HL-60 (cell line): Measurements from ENCODE around the gene FLOT1.

Experiments used
- DNase-seq, 2 experiments: peaks; one replicate each; pipeline ENCODE4 v3.0.0-alpha.2; 2010 to 2020; ENCODE audit warnings: low read depth in 1 of 2, low spot score in 1 of 2
- H3K27ac ChIP-seq: fragments of 250-450 bp; sonication (Bioruptor Pico); replicated peaks from 2 replicates; pipeline ENCODE4 v1.5.1; 2020; ENCODE audit warnings: mild to moderate bottlenecking, moderate library complexity
- H3K27me3 ChIP-seq: fragments of 250-450 bp; sonication (Bioruptor Pico); 2 replicates; pipeline ENCODE4 v1.5.1; 2021; ENCODE audit warnings: mild to moderate bottlenecking, moderate library complexity; ENCODE audit not compliant: insufficient read depth, poor library complexity, severe bottlenecking
- H3K4me3 ChIP-seq: replicated peaks from 2 replicates; pipeline ENCODE4 v1.5.1; 2011; ENCODE audit warnings: mild to moderate bottlenecking, control low read depth, low read length; ENCODE audit not compliant: insufficient read depth
- GABPA ChIP-seq: IDR thresholded peaks from 2 replicates; pipeline ENCODE4 v1.6.1; 2012; ENCODE audit warnings: low read depth
- POLR2AphosphoS5 ChIP-seq: IDR thresholded peaks from 2 replicates; pipeline ENCODE4 v1.6.1; 2012; ENCODE audit warnings: low read depth
- SPI1 ChIP-seq: IDR thresholded peaks from 2 replicates; pipeline ENCODE4 v1.6.1; 2012; ENCODE audit warnings: low read depth, mild to moderate bottlenecking, borderline replicate concordance
- TF ChIP-seq, protein P1 (sequence below): IDR thresholded peaks from one replicate; pipeline ENCODE4 v1.5.1; 2011; ENCODE audit warnings: low read length, control low read depth, inconsistent platforms; ENCODE audit not compliant: insufficient read depth
- TF ChIP-seq, protein P2 (sequence below): IDR thresholded peaks from 2 replicates; pipeline ENCODE4 v1.6.1; 2012; ENCODE audit warnings: low read depth; ENCODE audit not compliant: insufficient replicate concordance

The FLOT1 gene

DNA sequence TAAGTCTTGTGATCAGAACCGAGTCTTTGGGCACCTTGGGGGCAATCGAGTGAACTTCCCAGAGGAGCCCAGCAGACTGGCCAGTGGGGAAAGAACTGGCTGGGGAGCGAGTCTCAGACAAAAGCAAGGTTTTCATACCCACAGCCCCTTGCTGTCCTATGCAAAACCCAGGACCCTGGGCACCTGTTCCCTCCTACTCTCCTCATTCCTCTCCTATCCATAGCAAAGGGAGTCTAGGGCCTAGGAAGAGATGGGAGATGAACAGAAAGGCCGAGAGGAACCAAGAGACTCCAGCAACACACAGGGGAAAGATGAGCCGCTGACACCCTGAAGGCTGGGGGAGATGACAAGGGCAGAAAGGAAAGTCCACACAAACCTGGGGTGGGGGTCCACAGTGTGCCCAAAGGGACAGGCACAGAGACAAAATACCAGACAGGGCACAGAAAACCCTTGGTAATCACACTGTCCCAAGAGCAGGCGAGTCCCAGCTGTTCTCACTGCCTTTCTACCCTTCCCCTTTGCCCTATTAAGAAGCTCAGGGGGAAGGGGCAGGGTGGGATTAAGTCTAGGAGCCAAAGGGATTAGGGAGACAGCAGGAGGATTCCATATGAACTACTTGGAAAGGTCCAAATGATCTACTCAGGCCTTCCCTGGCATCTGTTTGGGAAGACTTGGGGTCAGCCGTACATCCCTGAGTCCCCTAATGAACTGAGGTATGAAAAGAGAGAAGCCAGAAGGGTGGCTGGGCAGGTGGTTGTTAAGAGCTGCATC lies 62.5 kb downstream of the FLOT1 start:
- no peak for DNase-seq
- no peak overlapping the region for H3K27ac ChIP-seq
- no peak overlapping the region for H3K4me3 ChIP-seq
- TF ChIP-seq SPI1 = no peak
- TF ChIP-seq, protein P1, sequence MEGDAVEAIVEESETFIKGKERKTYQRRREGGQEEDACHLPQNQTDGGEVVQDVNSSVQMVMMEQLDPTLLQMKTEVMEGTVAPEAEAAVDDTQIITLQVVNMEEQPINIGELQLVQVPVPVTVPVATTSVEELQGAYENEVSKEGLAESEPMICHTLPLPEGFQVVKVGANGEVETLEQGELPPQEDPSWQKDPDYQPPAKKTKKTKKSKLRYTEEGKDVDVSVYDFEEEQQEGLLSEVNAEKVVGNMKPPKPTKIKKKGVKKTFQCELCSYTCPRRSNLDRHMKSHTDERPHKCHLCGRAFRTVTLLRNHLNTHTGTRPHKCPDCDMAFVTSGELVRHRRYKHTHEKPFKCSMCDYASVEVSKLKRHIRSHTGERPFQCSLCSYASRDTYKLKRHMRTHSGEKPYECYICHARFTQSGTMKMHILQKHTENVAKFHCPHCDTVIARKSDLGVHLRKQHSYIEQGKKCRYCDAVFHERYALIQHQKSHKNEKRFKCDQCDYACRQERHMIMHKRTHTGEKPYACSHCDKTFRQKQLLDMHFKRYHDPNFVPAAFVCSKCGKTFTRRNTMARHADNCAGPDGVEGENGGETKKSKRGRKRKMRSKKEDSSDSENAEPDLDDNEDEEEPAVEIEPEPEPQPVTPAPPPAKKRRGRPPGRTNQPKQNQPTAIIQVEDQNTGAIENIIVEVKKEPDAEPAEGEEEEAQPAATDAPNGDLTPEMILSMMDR = no peak
- no peak for TF ChIP-seq GABPA
- TF ChIP-seq, protein P2, sequence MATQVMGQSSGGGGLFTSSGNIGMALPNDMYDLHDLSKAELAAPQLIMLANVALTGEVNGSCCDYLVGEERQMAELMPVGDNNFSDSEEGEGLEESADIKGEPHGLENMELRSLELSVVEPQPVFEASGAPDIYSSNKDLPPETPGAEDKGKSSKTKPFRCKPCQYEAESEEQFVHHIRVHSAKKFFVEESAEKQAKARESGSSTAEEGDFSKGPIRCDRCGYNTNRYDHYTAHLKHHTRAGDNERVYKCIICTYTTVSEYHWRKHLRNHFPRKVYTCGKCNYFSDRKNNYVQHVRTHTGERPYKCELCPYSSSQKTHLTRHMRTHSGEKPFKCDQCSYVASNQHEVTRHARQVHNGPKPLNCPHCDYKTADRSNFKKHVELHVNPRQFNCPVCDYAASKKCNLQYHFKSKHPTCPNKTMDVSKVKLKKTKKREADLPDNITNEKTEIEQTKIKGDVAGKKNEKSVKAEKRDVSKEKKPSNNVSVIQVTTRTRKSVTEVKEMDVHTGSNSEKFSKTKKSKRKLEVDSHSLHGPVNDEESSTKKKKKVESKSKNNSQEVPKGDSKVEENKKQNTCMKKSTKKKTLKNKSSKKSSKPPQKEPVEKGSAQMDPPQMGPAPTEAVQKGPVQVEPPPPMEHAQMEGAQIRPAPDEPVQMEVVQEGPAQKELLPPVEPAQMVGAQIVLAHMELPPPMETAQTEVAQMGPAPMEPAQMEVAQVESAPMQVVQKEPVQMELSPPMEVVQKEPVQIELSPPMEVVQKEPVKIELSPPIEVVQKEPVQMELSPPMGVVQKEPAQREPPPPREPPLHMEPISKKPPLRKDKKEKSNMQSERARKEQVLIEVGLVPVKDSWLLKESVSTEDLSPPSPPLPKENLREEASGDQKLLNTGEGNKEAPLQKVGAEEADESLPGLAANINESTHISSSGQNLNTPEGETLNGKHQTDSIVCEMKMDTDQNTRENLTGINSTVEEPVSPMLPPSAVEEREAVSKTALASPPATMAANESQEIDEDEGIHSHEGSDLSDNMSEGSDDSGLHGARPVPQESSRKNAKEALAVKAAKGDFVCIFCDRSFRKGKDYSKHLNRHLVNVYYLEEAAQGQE = no peak
- no peak for TF ChIP-seq POLR2AphosphoS5
- no peaks in the 10 kb centered on the region for H3K27me3 ChIP-seq

DNA sequence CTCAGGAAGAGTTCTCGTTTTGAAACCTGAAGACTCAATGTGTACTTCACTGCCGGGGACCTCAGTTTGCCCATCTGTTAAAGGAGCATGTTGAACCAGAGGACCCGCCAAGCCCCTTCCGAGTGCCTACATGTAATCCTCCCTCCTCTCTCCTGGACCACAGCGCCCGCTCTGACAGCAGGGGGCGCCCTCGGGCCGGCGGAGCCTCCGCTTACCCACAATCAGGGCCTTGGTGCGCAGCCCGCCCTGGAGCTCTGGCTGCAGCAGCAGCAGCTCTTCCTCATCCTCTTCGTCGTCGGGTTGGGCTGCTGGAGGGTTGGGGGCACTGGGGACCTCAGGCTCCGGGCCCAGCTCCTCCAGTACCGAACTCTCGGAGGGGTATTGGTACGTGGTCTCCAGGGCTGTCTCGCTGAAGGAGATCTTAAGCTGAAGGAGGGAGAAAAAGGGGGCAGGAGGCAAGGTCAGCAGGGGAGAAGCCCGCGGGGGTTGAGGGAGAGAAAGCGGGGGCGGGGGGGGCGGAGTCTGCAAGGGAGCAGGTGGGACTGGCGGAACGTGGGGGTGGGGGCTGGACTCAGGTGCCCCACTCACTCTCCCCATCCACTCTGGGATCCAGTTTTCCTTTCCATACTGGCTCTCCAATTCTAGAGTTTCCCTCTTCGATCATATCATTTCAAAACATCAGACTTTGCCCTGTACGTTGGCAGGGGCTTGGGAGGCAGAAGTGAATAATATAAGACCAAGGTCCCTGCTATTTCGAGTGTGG lies 63.3 kb downstream of the FLOT1 start:
- peak in 1 of 2 experiments; percentile 88 for DNase-seq
- TF ChIP-seq GABPA = no peak
- peak; percentile 29; the same call in 1 of the 2 replicates for TF ChIP-seq SPI1
- TF ChIP-seq, protein P2 = no peak
- TF ChIP-seq POLR2AphosphoS5 = 0 out of 2 replicates have a peak, but pooled peaks have one; percentile 16
- TF ChIP-seq, protein P1 = peak; percentile 85
- H3K27me3 ChIP-seq = no peaks in the 10 kb centered on the region
- peak overlapping the region; percentile 26 for H3K4me3 ChIP-seq
- no peak overlapping the region for H3K27ac ChIP-seq
